SU-DHL-6 (cell line): ENCODE results near the gene MYH11.

Experiments
- H2AFZ ChIP-seq: fragments of 200-600 bp; sonication (generic); 2 replicates; pipeline ENCODE4 v1.6.1; 2014; ENCODE audit warnings: low read depth, mild to moderate bottlenecking, moderate library complexity, mixed read lengths, antibody characterized with exemption, low read length; ENCODE audit not compliant: severe bottlenecking
- H3F3A ChIP-seq: fragments of 200-600 bp; shearing (Covaris generic); 2 replicates; pipeline ENCODE4 v1.6.0; 2016; ENCODE audit warnings: antibody characterized with exemption, mild to moderate bottlenecking; ENCODE audit not compliant: insufficient read depth
- H3K27ac ChIP-seq: fragments of 200-600 bp; sonication (generic); 2 replicates; pipeline ENCODE4 v1.5.1; 2016; ENCODE audit warnings: low read depth, mild to moderate bottlenecking, low read length, moderate library complexity, mixed read lengths
- H3K27me3 ChIP-seq: fragments of 200-600 bp; sonication (generic), shearing (Covaris generic); 2 replicates; pipeline ENCODE4 v1.6.0; 2014; ENCODE audit warnings: mild to moderate bottlenecking, low read length
- H3K36me3 ChIP-seq: fragments of 200-600 bp; sonication (generic); 2 replicates; pipeline ENCODE4 v1.6.1; 2014; ENCODE audit warnings: mild to moderate bottlenecking, low read length, mixed read lengths
- H3K4me2 ChIP-seq: fragments of 300-600, 200-600 bp; shearing (Covaris generic), sonication (generic); 2 replicates; pipeline ENCODE4 v1.6.0; 2014; ENCODE audit warnings: low read length, low read depth, mild to moderate bottlenecking; ENCODE audit not compliant: poor library complexity, severe bottlenecking
- H3K4me3 ChIP-seq: fragments of 200-600 bp; sonication (generic); 2 replicates; pipeline ENCODE4 v1.5.1; 2014; ENCODE audit warnings: antibody characterized with exemption, low read length, mild to moderate bottlenecking, mixed read lengths; ENCODE audit not compliant: insufficient read depth, poor library complexity, severe bottlenecking
- H3K79me2 ChIP-seq: fragments of 200-600 bp; sonication (generic); 2 replicates; pipeline ENCODE4 v1.6.1; 2014; ENCODE audit warnings: mild to moderate bottlenecking, low read length, moderate library complexity; ENCODE audit not compliant: insufficient read depth
- H3K9ac ChIP-seq: fragments of 200-600 bp; sonication (generic); 2 replicates; pipeline ENCODE4 v1.7.0; 2014; ENCODE audit warnings: mild to moderate bottlenecking, low read length
- H3K9me2 ChIP-seq: fragments of 200-600 bp; sonication (generic); replicated peaks from 2 replicates; pipeline ENCODE4 v1.6.1; 2014; ENCODE audit warnings: low read length; ENCODE audit not compliant: insufficient read depth
- H3K9me3 ChIP-seq: fragments of 200-600 bp; sonication (generic); 2 replicates; pipeline ENCODE4 v1.6.1; 2014; ENCODE audit warnings: low read length, mixed read lengths; ENCODE audit not compliant: insufficient read depth
- H4K20me1 ChIP-seq: fragments of 200-600 bp; sonication (generic); 2 replicates; pipeline ENCODE4 v1.6.1; 2014; ENCODE audit warnings: low read depth, mild to moderate bottlenecking, antibody characterized with exemption, low read length, moderate library complexity, mixed read lengths
- CTCF ChIP-seq: fragments of 200-600 bp; sonication (generic); IDR thresholded peaks from one replicate; pipeline ENCODE4 v1.5.1; 2017; ENCODE audit warnings: antibody characterized with exemption, mild to moderate bottlenecking, low read length, moderate library complexity; ENCODE audit not compliant: insufficient read depth, poor library complexity, severe bottlenecking
- EZH2phosphoT487 ChIP-seq: fragments of 200-600 bp; sonication (generic), shearing (Covaris generic); conservative IDR thresholded peaks from 2 replicates; pipeline ENCODE4 v1.6.1; 2018; ENCODE audit warnings: mild to moderate bottlenecking, antibody characterized with exemption, low read length, moderate library complexity, mixed read lengths

Gene MYH11

GRCh38 chr16:15705064-15705565 is 151.7 kb downstream of the MYH11 start:
- TF ChIP-seq EZH2phosphoT487 (no peak), CTCF (no peak)
- H3F3A ChIP-seq, result peaks cover 12% of the 10 kb centered on the region
- no peak overlapping the region for H2AFZ ChIP-seq
- no peaks in the 10 kb centered on the region for H3K27me3 ChIP-seq
- H3K4me2 ChIP-seq, result no peak overlapping the region
- H3K79me2 ChIP-seq, result no peaks in the 10 kb centered on the region
- no peak overlapping the region for H3K27ac ChIP-seq
- no peak overlapping the region for H3K9ac ChIP-seq
- no peaks in the 10 kb centered on the region for H4K20me1 ChIP-seq
- H3K9me2 ChIP-seq, result no peaks in the 10 kb centered on the region
- 0 out of 2 replicates have a peak, but pooled peaks cover 3% of the 10 kb centered on the region for H3K36me3 ChIP-seq
- no peak overlapping the region for H3K4me3 ChIP-seq
- no peaks in the 10 kb centered on the region for H3K9me3 ChIP-seq

- TF ChIP-seq CTCF (peak; percentile 68), EZH2phosphoT487 (no peak)
- Histone ChIP-seq H3K9me2 (no peaks in the 10 kb centered on the region), H3K27me3 (no peaks in the 10 kb centered on the region), H3K4me3 (no peak overlapping the region), H3K36me3 (0 out of 2 replicates have a peak, but pooled peaks cover 3% of the 10 kb centered on the region), H3K79me2 (no peaks in the 10 kb centered on the region), H3K9ac (no peak overlapping the region), H3K4me2 (no peak overlapping the region), H3K27ac (no peak overlapping the region), H3K9me3 (no peaks in the 10 kb centered on the region), H4K20me1 (no peaks in the 10 kb centered on the region), H3F3A (peaks cover 12% of the 10 kb centered on the region), H2AFZ (no peak overlapping the region)
Observed at GRCh38 chr16:15704545-15704987, 152.3 kb downstream of the MYH11 start.

GRCh38 chr16:15703029-15703736 is 153.6 kb downstream of the MYH11 start:
- Histone ChIP-seq H3K9me2 (no peaks in the 10 kb centered on the region), H3K79me2 (no peaks in the 10 kb centered on the region), H2AFZ (no peak overlapping the region), H3K9ac (no peak overlapping the region), H3K27me3 (no peaks in the 10 kb centered on the region), H3F3A (peaks cover 12% of the 10 kb centered on the region), H3K9me3 (no peaks in the 10 kb centered on the region), H3K4me2 (no peak overlapping the region), H4K20me1 (no peaks in the 10 kb centered on the region), H3K4me3 (no peak overlapping the region), H3K36me3 (0 out of 2 replicates have a peak, but pooled peaks cover 3% of the 10 kb centered on the region), H3K27ac (no peak overlapping the region)
- no peak for TF ChIP-seq CTCF
- TF ChIP-seq EZH2phosphoT487, result no peak
